Astrocyte (in vitro differentiated cells and primary cell): ENCODE measurements around the gene AFF3.

ENCODE experiments used
- CTCF ChIP-seq: IDR thresholded peaks from 2 replicates; pipeline ENCODE4 v1.5.1; 2011; ENCODE audit warnings: low read depth, mild to moderate bottlenecking, inconsistent platforms, low read length, moderate library complexity; ENCODE audit not compliant: insufficient read depth
- EZH2 ChIP-seq: IDR thresholded peaks from 2 replicates; pipeline ENCODE4 v1.6.1; 2012; ENCODE audit warnings: mild to moderate bottlenecking, low read length, inconsistent platforms; ENCODE audit not compliant: insufficient read depth

- no peak for TF ChIP-seq CTCF
- TF ChIP-seq EZH2: no peak
Observed at GRCh38 chr2:99863903-99864270, 278.5 kb downstream of the AFF3 start.
